Psoas muscle (tissue), 8 donors: ENCODE measurements around the gene CACNB1. TPM values are rescaled to one million over a fixed set of nuclear protein-coding genes. Genes with fewer than 3 reads are reported as not detected.
A peak's percentile ranks its signal among the peaks of the same experiment; 100 is the strongest.

Source experiments
- ATAC-seq, 4 donors: fragments of 200-7000 bp; cut with Tn5 transposase; one replicate each; pipeline ENCODE4 v1.9.1; 2020; ENCODE audit warnings: moderate library complexity in 3 of 4, mild to moderate bottlenecking in 2 of 4
- DNase-seq, 2 donors: peaks; one replicate each; pipeline ENCODE4 v3.0.0-alpha.2; 2020
- H3K27ac ChIP-seq: fragments of 200-600 bp; one replicate; pipeline ENCODE4 v1.8.0; 2022
- H3K27me3 ChIP-seq, 3 donors: fragments of 200-600 bp in 1 of 3; one replicate each; pipeline versions ENCODE4 v1.6.1 to v1.8.0; 2013 to 2022; ENCODE audit warnings: low read length in 2 of 3, mild to moderate bottlenecking in 2 of 3, moderate library complexity in 1 of 3; ENCODE audit not compliant: insufficient read depth in 3 of 3
- H3K36me3 ChIP-seq, 2 donors: fragments of 200-600 bp in 1 of 2; one replicate each; pipeline versions ENCODE4 v1.6.1 to v1.8.0; 2013 to 2022; ENCODE audit warnings: low read depth in 1 of 2, mild to moderate bottlenecking in 1 of 2, moderate library complexity in 1 of 2; ENCODE audit not compliant: insufficient read depth in 1 of 2
- H3K4me1 ChIP-seq: fragments of 200-600 bp; one replicate; pipeline ENCODE4 v1.8.0; 2022
- H3K4me3 ChIP-seq: fragments of 200-600 bp; one replicate; pipeline ENCODE4 v1.8.0; 2022; ENCODE audit warnings: mild to moderate bottlenecking
- H3K9me3 ChIP-seq: fragments of 200-600 bp; one replicate; pipeline ENCODE4 v1.8.0; 2022
- CTCF ChIP-seq: fragments of 200-600 bp; IDR thresholded peaks from one replicate; pipeline ENCODE4 v1.8.0; 2022; ENCODE audit warnings: antibody characterized with exemption
- WGBS, 3 donors: extraction: QIAGEN DNeasy Blood & Tissue Kit; methylation state at CpG; one replicate each; pipeline versions ENCODE4 v1.1.6 to v1.1.7; 2013; 5-methylcytosine and 5-hydroxymethylcytosine counted together
- intact Hi-C, 2 donors: fragments of 100-400 bp; cut with DNase I; formaldehyde crosslinking; loops; one replicate each; pipeline versions ENCODE4 v1.11.0 to v1.14.2; 2022
- polyA plus RNA-seq, 3 donors: library from polyadenylated mRNA; stranded (reverse); fragments of 200-250 nt; gene quantifications; one replicate each; pipeline ENCODE4 v1.2.3, GENCODE V29; 2013
- total RNA-seq, 4 donors: library from RNA; stranded (reverse); fragmentation: NEBNext Ultra II Directional in 2 of 4; extraction: Animal tissue kit (Norgen Biotek cat#: 25700) in 2 of 4; gene quantifications; one replicate each; pipeline versions ENCODE4 v1.2.1 to v1.2.4, GENCODE V29; 2021 to 2023
- donor health status: healthy with polysubstance abuse.
- donor health status: DM: no; HTN: no; CAD: no; lungs with moderate emphysema.
- donor health status: Bipolar disorder and iron deficiency.
- donor health status: healthy.
- donor health status: DM: yes; HTN: yes; CAD: no.
- donor health status: DM: no; HTN: no; CAD: no.
- donor health status: DM: no; HTN: no; CAD: no.
- donor health status: DM: yes; HTN: yes; CAD: no.

CACNB1 gene
- total and polyA plus RNA-seq, 7 donors: 88.2 to 274 (median 209) TPM

- intact Hi-C loops: loop anchor here (2.0 to 10.0 kb wide), 6 partner anchors 83 to 400 kb away; partner anchors contain the start of gene PSMB3 (in 1 of the 2)
- Histone ChIP-seq H3K4me3 (peak overlapping the region; percentile 84), H3K4me1 (peaks cover 6% of the 10 kb centered on the region), H3K27ac (peak overlapping the region; percentile 81), H3K36me3 (no peaks in the 10 kb centered on the region), H3K9me3 (no peaks in the 10 kb centered on the region), H3K27me3 (peaks cover 0 to 21% (median 6%) of the 10 kb centered on the region in 3 donors)
- ATAC-seq (no peak), DNase-seq (peak in 1 of 2 donors; percentile 60)
- TF ChIP-seq CTCF: no peak
- 16 to 23% (median 18%) methylated on average over 24 to 25 of the region's 25 CpGs for WGBS, 3 donors
Observed at GRCh38 chr17:39151943-39152818, 45.3 kb downstream of the CACNB1 start.

- WGBS, 3 donors: 2 to 3% (median 3%) methylated on average over 26 to 68 of the region's 68 CpGs
- H3K27me3 ChIP-seq: peaks cover 0 to 21% (median 6%) of the 10 kb centered on the region in 3 donors
- H3K9me3 ChIP-seq: no peaks in the 10 kb centered on the region
- H3K4me1 ChIP-seq: peaks cover 6% of the 10 kb centered on the region
- intact Hi-C loops: loop anchor here (5.0 to 10.0 kb wide), 4 partner anchors 84 to 399 kb away; partner anchors contain the start of gene PSMB3 (in 1 of the 2)
- DNase-seq: peak in 1 of 2 donors; percentile 58
- ATAC-seq: no peak
- H3K4me3 ChIP-seq: peak within 1 kb of the TSS; percentile 84
- TF ChIP-seq CTCF: no peak
- peak within 1 kb of the TSS; percentile 81 for H3K27ac ChIP-seq
- H3K36me3 ChIP-seq: no peaks in the 10 kb centered on the region
Observed at GRCh38 chr17:39151150-39151942, 46.1 kb downstream of the CACNB1 start, which contains the start of gene PLXDC1. PLXDC1 (minus strand) TSS chr17:39151637; CDS start chr17:39151437, 200 bp downstream.

GRCh38 chr17:39150795-39151149 lies 46.7 kb downstream of the CACNB1 start:
- no peak overlapping the region for H3K27ac ChIP-seq
- ATAC-seq (no peak), DNase-seq (peak in 1 of 2 donors; percentile 33)
- H3K36me3 ChIP-seq: no peaks in the 10 kb centered on the region
- peaks cover 0 to 21% (median 6%) of the 10 kb centered on the region in 3 donors for H3K27me3 ChIP-seq
- no peak for TF ChIP-seq CTCF
- 26 to 43% (median 35%) methylated on average over 4 to 5 of the region's 5 CpGs for WGBS, 3 donors
- intact Hi-C loops: loop anchor here (5.0 to 10.0 kb wide), 4 partner anchors 83 to 398 kb away; partner anchors contain the start of gene PSMB3 (in 1 of the 2)
- peaks cover 6% of the 10 kb centered on the region for H3K4me1 ChIP-seq
- peak overlapping the region; percentile 63 for H3K4me3 ChIP-seq
- H3K9me3 ChIP-seq: no peaks in the 10 kb centered on the region

- H3K4me3 ChIP-seq: no peak overlapping the region
- H3K27ac ChIP-seq: no peak overlapping the region
- no peaks in the 10 kb centered on the region for H3K36me3 ChIP-seq
- H3K9me3 ChIP-seq: no peaks in the 10 kb centered on the region
- ATAC-seq (no peak), DNase-seq (peak in 1 of 2 donors; percentile 44)
- peaks cover 0 to 21% (median 6%) of the 10 kb centered on the region in 3 donors for H3K27me3 ChIP-seq
- 63 to 74% (median 72%) methylated on average over 5 of the region's 5 CpGs for WGBS, 3 donors
- peaks cover 6% of the 10 kb centered on the region for H3K4me1 ChIP-seq
- intact Hi-C loops: loop anchor here (5.0 to 10.0 kb wide), 4 partner anchors 83 to 398 kb away; partner anchors contain the start of gene PSMB3 (in 1 of the 2)
- no peak for TF ChIP-seq CTCF
Observed at GRCh38 chr17:39150104-39150634, 47.3 kb downstream of the CACNB1 start.
